Adipocyte (in vitro differentiated cells): ENCODE data around the gene WARS2.
"Not testable (repeated sequence)": the region's sequence is repeated elsewhere in the genome, so short reads cannot be mapped to it uniquely, and the experiment has no call there.

Experiments used
- DNase-seq: peaks from one replicate; pipeline ENCODE4 v3.0.0-alpha.2; 2015; ENCODE audit warnings: low read depth
- H3K27me3 ChIP-seq: replicated peaks from 2 replicates; pipeline ENCODE4 v1.7.0; 2013; ENCODE audit warnings: mild to moderate bottlenecking, low read length, moderate library complexity; ENCODE audit not compliant: control insufficient read depth, insufficient read depth
- H3K36me3 ChIP-seq: 2 replicates; pipeline ENCODE4 v1.7.0; 2013; ENCODE audit warnings: low read length, mild to moderate bottlenecking, moderate library complexity; ENCODE audit not compliant: control insufficient read depth, insufficient read depth, severe bottlenecking
- H3K4me1 ChIP-seq: 2 replicates; pipeline ENCODE4 v1.7.0; 2013; ENCODE audit warnings: mild to moderate bottlenecking, low read length, moderate library complexity; ENCODE audit not compliant: control insufficient read depth, insufficient read depth
- H3K4me3 ChIP-seq: 2 replicates; pipeline ENCODE4 v1.7.0; 2013; ENCODE audit warnings: mild to moderate bottlenecking, low read length, moderate library complexity
- H3K9ac ChIP-seq: 2 replicates; pipeline ENCODE4 v1.7.0; 2013; ENCODE audit warnings: mild to moderate bottlenecking, low read length, moderate library complexity
- H3K9me3 ChIP-seq: 2 replicates; pipeline ENCODE4 v1.7.0; 2013; ENCODE audit warnings: mild to moderate bottlenecking, low read length, moderate library complexity; ENCODE audit not compliant: control insufficient read depth

WARS2 gene

DNA sequence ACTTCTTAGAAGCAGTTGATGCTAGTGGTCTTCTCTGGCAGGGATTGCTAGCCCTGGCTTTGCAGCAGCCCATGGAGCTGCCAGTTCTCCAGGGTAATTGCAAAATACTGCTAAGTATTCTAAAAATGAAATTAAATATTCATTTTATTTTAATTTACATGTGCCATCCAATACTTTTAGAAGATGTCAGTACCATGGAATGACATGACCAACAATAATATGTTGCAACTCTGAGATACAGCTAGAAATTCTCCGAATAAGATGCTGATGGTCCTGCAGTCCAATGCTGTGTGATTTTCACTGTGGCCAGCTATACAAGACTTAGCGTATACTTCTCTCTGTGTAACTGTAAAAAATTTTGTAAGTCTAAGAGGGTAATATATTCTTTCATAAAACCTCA lies 20.0 kb upstream of the WARS2 start:
- Histone ChIP-seq H3K9me3 (no peaks in the 10 kb centered on the region), H3K4me3 (peak overlapping the region; percentile 60), H3K9ac (peak overlapping the region; percentile 57), H3K36me3 (peaks cover 19% of the 10 kb centered on the region), H3K4me1 (peaks cover 28% of the 10 kb centered on the region), H3K27me3 (no peaks in the 10 kb centered on the region)
- peak; percentile 65 for DNase-seq

GRCh38 chr1:119159966-119160365 lies 19.5 kb upstream of the WARS2 start:
- H3K27me3 ChIP-seq: no peaks in the 10 kb centered on the region
- peaks cover 28% of the 10 kb centered on the region for H3K4me1 ChIP-seq
- DNase-seq: peak; percentile 34
- H3K9me3 ChIP-seq: no peaks in the 10 kb centered on the region
- peak overlapping the region; percentile 60 for H3K4me3 ChIP-seq
- H3K9ac ChIP-seq: no peak overlapping the region
- H3K36me3 ChIP-seq: peaks cover 19% of the 10 kb centered on the region

GRCh38 chr1:119159111-119159510 lies 18.7 kb upstream of the WARS2 start:
- Histone ChIP-seq H3K9me3 (no peaks in the 10 kb centered on the region), H3K4me3 (no peak overlapping the region), H3K27me3 (no peaks in the 10 kb centered on the region), H3K36me3 (peaks cover 19% of the 10 kb centered on the region), H3K9ac (no peak overlapping the region), H3K4me1 (peaks cover 28% of the 10 kb centered on the region)
- peak; percentile 6 for DNase-seq

DNA sequence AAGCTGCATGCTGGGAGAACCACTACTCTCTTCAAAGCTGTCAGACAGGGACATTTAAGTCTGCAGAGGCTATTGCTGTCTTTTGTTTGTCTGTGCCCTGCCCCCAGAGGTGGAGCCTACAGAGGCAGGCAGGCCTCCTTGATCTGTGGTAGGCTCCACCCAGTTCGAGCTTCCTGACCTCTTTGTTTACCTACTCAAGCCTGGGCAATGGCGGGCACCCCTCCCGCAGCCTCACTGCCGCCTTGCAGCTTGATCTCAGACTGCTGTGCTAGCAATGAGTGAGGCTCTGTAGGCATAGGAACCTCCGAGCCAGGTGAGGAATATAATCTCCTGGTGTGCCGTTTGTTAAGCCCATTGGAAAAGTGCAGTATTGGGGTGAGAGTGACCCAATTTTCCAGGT lies 16.3 kb upstream of the WARS2 start:
- peaks cover 28% of the 10 kb centered on the region for H3K4me1 ChIP-seq
- DNase-seq, H3K27me3 ChIP-seq, H3K9ac ChIP-seq, H3K9me3 ChIP-seq, H3K4me3 ChIP-seq: not testable (repeated sequence)
- H3K36me3 ChIP-seq: peaks cover 16% of the 10 kb centered on the region

GRCh38 chr1:119155069-119155468 lies 14.6 kb upstream of the WARS2 start:
- peaks cover 16% of the 10 kb centered on the region for H3K36me3 ChIP-seq
- not testable (repeated sequence) for H3K4me3 ChIP-seq

GRCh38 chr1:119150150-119150549 lies 9.7 kb upstream of the WARS2 start:
- peaks cover 18% of the 10 kb centered on the region for H3K4me1 ChIP-seq
- no peaks in the 10 kb centered on the region for H3K27me3 ChIP-seq
- H3K9me3 ChIP-seq: no peaks in the 10 kb centered on the region
- no peak for DNase-seq
- no peaks in the 10 kb centered on the region for H3K36me3 ChIP-seq
- no peak overlapping the region for H3K9ac ChIP-seq
- no peak overlapping the region for H3K4me3 ChIP-seq

More at GRCh38 chr1:119155069-119155468, 14.6 kb upstream of the WARS2 start:
- not testable (repeated sequence) for DNase-seq, H3K27me3 ChIP-seq, H3K9ac ChIP-seq, H3K9me3 ChIP-seq
- peaks cover 14% of the 10 kb centered on the region for H3K4me1 ChIP-seq

DNA sequence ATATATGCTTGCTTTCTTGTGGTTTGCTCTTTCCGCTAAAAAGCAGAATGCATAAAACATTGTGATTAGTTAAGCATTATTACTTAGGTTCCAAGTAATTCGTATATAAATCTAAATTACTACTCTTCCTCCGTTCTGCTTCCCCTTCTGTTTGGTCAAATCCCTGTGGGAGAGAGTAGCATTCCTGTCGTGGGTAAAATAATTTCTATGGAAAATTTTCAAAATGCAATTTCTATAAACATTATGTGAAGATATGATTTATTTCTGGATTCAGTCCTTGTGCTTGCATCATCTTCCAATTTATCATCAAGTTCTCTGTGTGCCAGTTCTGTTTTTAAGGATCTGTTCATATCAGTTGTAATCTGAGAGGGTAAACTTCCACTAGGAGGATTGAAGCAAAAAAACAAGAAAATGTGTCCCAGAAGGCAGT lies 7.2 kb upstream of the WARS2 start:
- Histone ChIP-seq H3K36me3 (no peaks in the 10 kb centered on the region), H3K27me3 (no peaks in the 10 kb centered on the region)

GRCh38 chr1:119146466-119146865 lies 6.0 kb upstream of the WARS2 start:
- no peaks in the 10 kb centered on the region for H3K36me3 ChIP-seq
- H3K9me3 ChIP-seq: no peaks in the 10 kb centered on the region
- H3K4me1 ChIP-seq: peaks cover 24% of the 10 kb centered on the region
- no peak for DNase-seq
- H3K4me3 ChIP-seq: no peak overlapping the region
- H3K9ac ChIP-seq: no peak overlapping the region
- no peaks in the 10 kb centered on the region for H3K27me3 ChIP-seq

More for the DNA sequence above, 7.2 kb upstream of the WARS2 start:
- Histone ChIP-seq H3K4me1 (peaks cover 18% of the 10 kb centered on the region), H3K9ac (peak overlapping the region; percentile 43), H3K4me3 (peak overlapping the region; percentile 20), H3K9me3 (no peaks in the 10 kb centered on the region)
- peak; percentile 69 for DNase-seq

DNA sequence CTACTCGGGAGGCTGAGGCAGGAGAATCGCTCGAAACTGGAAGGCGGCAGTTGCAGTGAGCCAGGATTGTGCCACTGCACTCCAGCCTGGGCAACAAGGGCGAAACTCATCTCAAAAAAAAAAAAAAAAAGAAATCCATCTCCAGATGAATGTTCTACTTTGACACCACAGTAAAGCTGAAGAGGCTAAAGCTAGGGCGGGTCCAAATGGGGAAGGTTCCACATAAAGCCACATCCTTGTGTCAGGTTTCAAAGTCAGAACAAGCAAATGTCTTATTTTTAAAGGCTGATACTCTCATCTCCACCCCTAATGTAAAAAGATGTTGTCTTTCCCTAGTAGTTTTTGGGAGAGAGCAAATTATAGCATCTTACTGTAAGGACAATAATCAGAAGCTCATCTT lies 4.4 kb upstream of the WARS2 start:
- H3K9me3 ChIP-seq: no peaks in the 10 kb centered on the region

GRCh38 chr1:119143706-119144105 lies 3.3 kb upstream of the WARS2 start:
- no peaks in the 10 kb centered on the region for H3K9me3 ChIP-seq
- no peaks in the 10 kb centered on the region for H3K27me3 ChIP-seq
- H3K9ac ChIP-seq: no peak overlapping the region
- peak; percentile 64 for DNase-seq
- H3K36me3 ChIP-seq: no peaks in the 10 kb centered on the region
- H3K4me1 ChIP-seq: peaks cover 41% of the 10 kb centered on the region
- no peak overlapping the region for H3K4me3 ChIP-seq

More for the DNA sequence above, 4.4 kb upstream of the WARS2 start:
- no peak for DNase-seq
- Histone ChIP-seq H3K4me1 (peaks cover 30% of the 10 kb centered on the region), H3K27me3 (no peaks in the 10 kb centered on the region), H3K9ac (no peak overlapping the region), H3K36me3 (no peaks in the 10 kb centered on the region), H3K4me3 (no peak overlapping the region)

- no peak overlapping the region for H3K9ac ChIP-seq
- peak overlapping the region; percentile 92 for H3K4me3 ChIP-seq
- H3K36me3 ChIP-seq: no peaks in the 10 kb centered on the region
- peaks cover 41% of the 10 kb centered on the region for H3K4me1 ChIP-seq
- H3K27me3 ChIP-seq: no peaks in the 10 kb centered on the region
- no peak for DNase-seq
- no peaks in the 10 kb centered on the region for H3K9me3 ChIP-seq
Observed at GRCh38 chr1:119141660-119142059, 1.2 kb upstream of the WARS2 start.

- DNase-seq: peak; percentile 15
- H3K4me3 ChIP-seq: peak overlapping the region; percentile 92
- H3K27me3 ChIP-seq: no peaks in the 10 kb centered on the region
- H3K9me3 ChIP-seq: no peaks in the 10 kb centered on the region
- no peaks in the 10 kb centered on the region for H3K36me3 ChIP-seq
- peak overlapping the region; percentile 92 for H3K9ac ChIP-seq
- peaks cover 48% of the 10 kb centered on the region for H3K4me1 ChIP-seq
Observed at GRCh38 chr1:119141020-119141424, 569 bp upstream of the WARS2 start.
